Fibroblast of the aortic adventitia (primary cell): ENCODE results near the gene ARHGAP10. TPM values are rescaled to one million over a fixed set of nuclear protein-coding genes. Genes with fewer than 3 reads are reported as not detected.
A peak's percentile ranks its signal among the peaks of the same experiment; 100 is the strongest.

Experiments used
- DNase-seq: peaks from one replicate; pipeline ENCODE4 v3.0.0-alpha.2; 2010; ENCODE audit warnings: low read depth
- H3K4me3 ChIP-seq: 2 replicates; pipeline ENCODE4 v1.5.1; 2011; ENCODE audit warnings: low read depth, mild to moderate bottlenecking, control low read depth, low read length, moderate library complexity
- CTCF ChIP-seq: IDR thresholded peaks from 2 replicates; pipeline ENCODE4 v1.5.1; 2011; ENCODE audit warnings: mild to moderate bottlenecking, low read length, control low read depth, inconsistent platforms; ENCODE audit not compliant: insufficient read depth
- total RNA-seq: library from RNA; depleted of rRNA; stranded (reverse); fragments of >200 nt; gene quantifications from 2 replicates; pipeline ENCODE4 v1.2.3, GENCODE V29; 2012; ENCODE audit warnings: low replicate concordance

Gene ARHGAP10
- total RNA-seq, 1 donor = 45.0 TPM

- no peak for DNase-seq
- TF ChIP-seq CTCF = no peak
- H3K4me3 ChIP-seq = no peak overlapping the region
Observed at GRCh38 chr4:147928400-147928799, 196.5 kb downstream of the ARHGAP10 start.

GRCh38 chr4:147929746-147930145 lies 197.9 kb downstream of the ARHGAP10 start:
- no peak overlapping the region for H3K4me3 ChIP-seq
- TF ChIP-seq CTCF = no peak
- DNase-seq = no peak

- peak; percentile 7 for TF ChIP-seq CTCF
- DNase-seq = no peak
Observed at GRCh38 chr4:147933316-147933715, 201.4 kb downstream of the ARHGAP10 start.

GRCh38 chr4:147933779-147934178 lies 201.9 kb downstream of the ARHGAP10 start:
- H3K4me3 ChIP-seq = no peak overlapping the region
- TF ChIP-seq CTCF = no peak
- no peak for DNase-seq

More at GRCh38 chr4:147933316-147933715, 201.4 kb downstream of the ARHGAP10 start:
- H3K4me3 ChIP-seq = no peak overlapping the region

GRCh38 chr4:147938496-147938895 lies 206.6 kb downstream of the ARHGAP10 start:
- no peak overlapping the region for H3K4me3 ChIP-seq
- DNase-seq = no peak
- TF ChIP-seq CTCF = no peak

- TF ChIP-seq CTCF = no peak
- DNase-seq = no peak
Observed at GRCh38 chr4:147940171-147940570, 208.3 kb downstream of the ARHGAP10 start.

GRCh38 chr4:147941373-147941772 lies 209.5 kb downstream of the ARHGAP10 start:
- TF ChIP-seq CTCF = no peak
- DNase-seq = no peak

More at GRCh38 chr4:147940171-147940570, 208.3 kb downstream of the ARHGAP10 start:
- H3K4me3 ChIP-seq = no peak overlapping the region

More at GRCh38 chr4:147941373-147941772, 209.5 kb downstream of the ARHGAP10 start:
- H3K4me3 ChIP-seq = no peak overlapping the region
